Panc1 (cell line): ENCODE data around the gene RNF169.

ENCODE experiments used
- CTCF ChIP-seq: fragments of 450-650 bp; IDR thresholded peaks from 2 replicates; pipeline ENCODE4 v1.5.1; 2017; ENCODE audit warnings: mild to moderate bottlenecking
- POLR2AphosphoS5 ChIP-seq: IDR thresholded peaks from 2 replicates; pipeline ENCODE4 v1.6.1; 2012; ENCODE audit warnings: mild to moderate bottlenecking, low read depth, low read length, moderate library complexity
- REST ChIP-seq, 2 experiments: IDR thresholded peaks; 2 replicates each; pipeline ENCODE4 v1.6.1; 2011 to 2012; ENCODE audit warnings: low read depth in 2 of 2, control low read depth in 1 of 2, low read length in 1 of 2, mild to moderate bottlenecking in 1 of 2, moderate library complexity in 1 of 2; ENCODE audit not compliant: insufficient read depth in 1 of 2

- TF ChIP-seq CTCF = no peak
- TF ChIP-seq REST (IDR thresholded peaks at IDR 0.05; ENCODE audit: insufficient read depth in 1 of 2, low read depth in 2 of 2, low read length in 1 of 2) = no peak
- no peak for TF ChIP-seq POLR2AphosphoS5
Observed at GRCh38 chr11:74770456-74770855, 21.8 kb downstream of the RNF169 start.
